Measurements from ENCODE around the gene RHBDD3. TPM values are rescaled to one million over a fixed set of nuclear protein-coding genes. Genes with fewer than 3 reads are reported as not detected.
"Not testable (repeated sequence)": the region's sequence is repeated elsewhere in the genome, so short reads cannot be mapped to it uniquely, and the experiment has no call there.

RHBDD3 gene
- total RNA-seq, 1 donor from 2014 or later, result 59.2 TPM

DNA sequence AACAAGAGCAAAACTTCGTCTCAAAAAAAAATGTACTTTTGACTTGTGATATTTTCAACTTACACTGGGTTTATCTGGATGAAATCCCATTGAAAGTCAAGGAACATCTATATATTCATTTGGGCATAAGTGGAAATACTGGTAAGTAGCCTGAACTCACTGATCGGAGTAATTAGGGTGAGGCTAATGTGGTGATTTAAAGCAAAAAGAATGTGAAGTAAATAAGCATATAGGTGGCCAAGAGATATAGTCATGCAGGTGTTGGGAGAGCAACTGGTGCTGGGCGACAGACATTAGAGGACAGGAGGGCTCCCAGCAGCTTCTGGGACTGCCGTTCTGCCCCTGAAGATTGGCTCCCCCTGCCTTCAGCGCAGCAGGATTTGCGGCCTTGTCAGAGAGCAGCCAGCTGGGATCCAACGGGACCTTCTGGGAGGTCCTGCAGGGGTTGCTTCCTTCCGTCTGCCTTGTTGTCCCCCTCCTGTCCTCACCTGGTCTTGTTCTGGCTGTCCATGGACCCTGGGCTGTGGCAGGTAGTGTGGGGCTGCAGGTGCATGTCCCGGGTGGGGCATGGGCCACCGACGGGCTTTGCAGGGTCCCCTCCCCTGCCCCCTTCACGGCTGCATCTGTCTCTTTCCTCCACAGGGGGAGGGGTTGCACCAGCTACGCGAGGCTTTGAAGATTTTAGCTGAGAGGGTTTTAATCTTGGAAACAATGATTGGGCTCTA, 14.1 kb downstream of the RHBDD3 start:
- Mint-ChIP-seq H3K27me3 (no peaks in the 10 kb centered on the region), H3K36me3 (no peaks in the 10 kb centered on the region), H3K4me3 (no peak overlapping the region), H3K27ac (no peak overlapping the region), H3K4me1 (ENCODE audit: unreplicated experiment) (peaks cover 4% of the 10 kb centered on the region), H3K9me3 (no peaks in the 10 kb centered on the region)
- TF ChIP-seq, protein P1, sequence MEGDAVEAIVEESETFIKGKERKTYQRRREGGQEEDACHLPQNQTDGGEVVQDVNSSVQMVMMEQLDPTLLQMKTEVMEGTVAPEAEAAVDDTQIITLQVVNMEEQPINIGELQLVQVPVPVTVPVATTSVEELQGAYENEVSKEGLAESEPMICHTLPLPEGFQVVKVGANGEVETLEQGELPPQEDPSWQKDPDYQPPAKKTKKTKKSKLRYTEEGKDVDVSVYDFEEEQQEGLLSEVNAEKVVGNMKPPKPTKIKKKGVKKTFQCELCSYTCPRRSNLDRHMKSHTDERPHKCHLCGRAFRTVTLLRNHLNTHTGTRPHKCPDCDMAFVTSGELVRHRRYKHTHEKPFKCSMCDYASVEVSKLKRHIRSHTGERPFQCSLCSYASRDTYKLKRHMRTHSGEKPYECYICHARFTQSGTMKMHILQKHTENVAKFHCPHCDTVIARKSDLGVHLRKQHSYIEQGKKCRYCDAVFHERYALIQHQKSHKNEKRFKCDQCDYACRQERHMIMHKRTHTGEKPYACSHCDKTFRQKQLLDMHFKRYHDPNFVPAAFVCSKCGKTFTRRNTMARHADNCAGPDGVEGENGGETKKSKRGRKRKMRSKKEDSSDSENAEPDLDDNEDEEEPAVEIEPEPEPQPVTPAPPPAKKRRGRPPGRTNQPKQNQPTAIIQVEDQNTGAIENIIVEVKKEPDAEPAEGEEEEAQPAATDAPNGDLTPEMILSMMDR (conservative IDR thresholded peaks at IDR 0.05), result no peak
- no peak for DNase-seq (ENCODE audit: extremely low spot score, unreplicated experiment)

DNA sequence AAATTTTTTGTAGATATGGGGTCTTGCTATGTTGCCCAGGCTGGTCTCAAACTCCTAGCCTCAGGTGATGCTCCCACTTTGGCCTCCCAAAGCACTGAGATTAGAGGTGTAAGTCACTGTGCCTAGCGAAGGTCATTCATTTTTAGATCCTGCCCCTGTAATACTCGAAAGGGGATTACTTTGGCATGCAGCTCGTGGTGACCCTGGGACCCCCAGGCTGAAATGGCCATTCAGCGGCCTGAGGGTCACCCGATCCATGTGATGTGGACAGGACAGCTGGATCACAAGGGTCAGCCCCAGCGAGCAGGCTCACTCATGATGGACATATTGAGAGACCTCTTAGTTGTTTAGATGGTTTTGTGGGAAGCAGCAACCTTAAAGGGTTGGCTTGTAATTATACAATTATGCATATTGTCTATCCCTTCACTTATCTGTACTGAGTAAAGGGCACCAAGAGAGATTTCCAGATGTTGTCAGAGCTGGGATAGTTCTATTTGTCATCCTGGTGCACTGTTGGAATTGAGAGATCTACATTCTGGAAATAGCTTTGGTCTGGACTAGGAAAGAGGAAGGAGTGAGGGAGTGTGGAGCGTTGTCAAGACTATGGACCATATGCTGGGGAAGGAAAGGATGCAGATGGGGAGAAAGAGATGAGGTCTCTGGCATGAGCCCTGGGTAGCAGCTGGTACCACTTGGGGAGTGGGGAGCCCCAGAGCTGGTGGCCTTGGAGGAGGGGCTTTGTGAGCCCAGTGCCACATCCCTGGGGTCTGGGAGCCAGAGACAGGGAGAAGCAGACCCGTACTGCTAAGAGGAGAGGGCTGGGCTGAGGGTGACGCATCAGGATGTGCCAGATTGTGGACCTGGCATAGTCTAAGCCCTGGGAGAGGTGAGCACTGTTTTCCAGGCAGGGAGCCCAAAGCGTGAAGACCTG, 15.5 kb downstream of the RHBDD3 start:
- H3K4me1 Mint-ChIP-seq (ENCODE audit: unreplicated experiment), result peaks cover 4% of the 10 kb centered on the region
- H3K4me3 Mint-ChIP-seq, result no peak overlapping the region
- no peaks in the 10 kb centered on the region for H3K9me3 Mint-ChIP-seq
- DNase-seq (ENCODE audit: extremely low spot score, unreplicated experiment), result no peak
- TF ChIP-seq, protein P1 (conservative IDR thresholded peaks at IDR 0.05), result no peak
- no peaks in the 10 kb centered on the region for H3K27me3 Mint-ChIP-seq
- H3K27ac Mint-ChIP-seq, result no peak overlapping the region
- no peaks in the 10 kb centered on the region for H3K36me3 Mint-ChIP-seq

GRCh38 chr22:29251265-29251664, 16.5 kb downstream of the RHBDD3 start:
- Mint-ChIP-seq H3K27ac (no peak overlapping the region), H3K27me3 (no peaks in the 10 kb centered on the region), H3K4me3 (no peak overlapping the region), H3K4me1 (ENCODE audit: unreplicated experiment) (peaks cover 4% of the 10 kb centered on the region), H3K9me3 (no peaks in the 10 kb centered on the region), H3K36me3 (no peaks in the 10 kb centered on the region)
- DNase-seq (ENCODE audit: extremely low spot score, unreplicated experiment), result no peak
- TF ChIP-seq, protein P1 (conservative IDR thresholded peaks at IDR 0.05), result no peak

DNA sequence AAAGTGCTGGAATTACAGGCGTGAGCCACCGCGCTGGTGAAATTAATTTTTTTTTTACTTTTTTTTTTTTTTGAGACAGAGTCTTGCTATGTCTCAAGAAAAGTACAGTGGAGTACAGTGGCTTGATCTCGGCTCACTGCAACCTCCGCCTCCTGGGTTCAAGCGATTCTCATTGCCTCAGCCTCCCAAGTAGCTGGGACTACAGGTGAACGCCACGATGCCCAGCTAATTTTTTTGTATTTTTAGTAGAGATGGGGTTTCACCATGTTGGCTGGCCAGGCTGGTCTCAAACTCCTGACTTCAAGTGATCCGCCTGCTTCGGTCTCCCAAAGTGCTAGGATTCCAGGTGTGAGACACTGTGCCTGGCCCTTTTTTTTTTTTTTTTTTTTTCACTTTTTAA, 19.9 kb downstream of the RHBDD3 start:
- H3K4me1 Mint-ChIP-seq (ENCODE audit: unreplicated experiment); DNase-seq (ENCODE audit: extremely low spot score, unreplicated experiment); H3K27ac Mint-ChIP-seq; H3K36me3 Mint-ChIP-seq; H3K4me3 Mint-ChIP-seq; H3K27me3 Mint-ChIP-seq; H3K9me3 Mint-ChIP-seq: not testable (repeated sequence)

DNA sequence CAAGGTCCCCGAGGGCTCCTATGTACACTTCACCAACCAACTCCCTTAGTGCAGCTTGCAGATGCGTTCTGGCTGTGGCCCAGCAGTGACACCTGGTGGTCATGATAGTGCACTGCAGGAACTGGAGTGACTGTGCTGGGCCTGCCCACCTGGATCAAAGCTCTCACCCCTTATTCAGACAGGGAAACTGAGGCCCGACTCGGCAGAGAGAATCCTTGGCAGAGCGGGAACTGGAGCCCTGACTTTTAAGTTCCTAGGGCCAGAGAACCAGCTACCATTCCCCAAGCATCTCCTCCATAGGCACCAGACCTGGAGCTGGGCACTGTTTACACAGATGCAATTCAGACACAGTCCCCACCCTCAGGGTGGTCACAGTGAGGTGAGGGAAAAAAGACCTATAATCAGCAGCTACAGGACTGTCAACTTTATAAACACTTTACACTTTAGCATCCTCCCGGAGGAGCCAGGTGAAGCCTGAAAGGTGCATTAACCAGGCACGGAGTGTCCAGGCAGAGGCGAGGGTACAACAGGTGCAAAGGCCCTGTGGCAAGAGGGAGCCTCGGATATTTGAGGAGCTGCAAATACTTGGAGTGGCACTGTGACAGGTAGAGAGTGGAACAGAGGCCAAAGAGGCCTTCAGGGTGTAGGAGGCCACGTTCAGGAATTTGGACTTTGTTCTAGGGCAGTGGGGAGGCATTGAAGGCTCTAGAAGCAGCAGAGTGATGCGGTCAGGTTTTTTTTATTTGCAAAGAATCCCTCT, 22.0 kb downstream of the RHBDD3 start:
- peaks cover 6% of the 10 kb centered on the region for H3K9me3 Mint-ChIP-seq
- peak overlapping the region; percentile 31 for H3K27ac Mint-ChIP-seq
- DNase-seq (ENCODE audit: extremely low spot score, unreplicated experiment), result peak; percentile 81
- TF ChIP-seq, protein P1 (conservative IDR thresholded peaks at IDR 0.05), result peak; percentile 96
- peaks cover 5% of the 10 kb centered on the region for H3K4me1 Mint-ChIP-seq (ENCODE audit: unreplicated experiment)
- H3K4me3 Mint-ChIP-seq, result no peak overlapping the region
- no peaks in the 10 kb centered on the region for H3K27me3 Mint-ChIP-seq
- peaks cover 12% of the 10 kb centered on the region for H3K36me3 Mint-ChIP-seq

All from type B pancreatic cell (in vitro differentiated cells).